ENCODE results near the gene CAPSL. TPM values are rescaled to one million over a fixed set of nuclear protein-coding genes. Genes with fewer than 3 reads are reported as not detected.

CAPSL gene
- total and polyA plus RNA-seq, 2 of the 8 experiments (the other 6 are each of a cell fraction or from before 2014, with no cell fraction given) = not detected

- no peak for TF ChIP-seq E2F6 (IDR thresholded peaks at IDR 0.05)
- TF ChIP-seq TAF1 (IDR thresholded peaks at IDR 0.05; ENCODE audit: low read depth, low read length) = no peak
Observed at GRCh38 chr5:35887321-35888100, 50.9 kb downstream of the CAPSL start (continued).
